GM18951 (cell line): ENCODE results near the gene ZNF407.

Source experiments
- POLR2A ChIP-seq: IDR thresholded peaks from 4 replicates; pipeline ENCODE4 v1.6.1; 2011; ENCODE audit warnings: mild to moderate bottlenecking; ENCODE audit not compliant: insufficient read length, insufficient read depth; ENCODE audit errors: extremely low read depth
- in situ Hi-C: fragments of 300-500 bp; cut with MboI; formaldehyde crosslinking; loops from one replicate; pipeline ENCODE4 v1.12.0; 2022; ENCODE audit warnings: low sequenced_read_pairs, mixed read lengths, inconsistent platforms; ENCODE audit not compliant: unreplicated experiment

The ZNF407 gene

GRCh38 chr18:75036917-75037688 is 439.4 kb downstream of the ZNF407 start:
- no peak for TF ChIP-seq POLR2A
- in situ Hi-C loops: no loop called here

- in situ Hi-C loops: no loop called here
- TF ChIP-seq POLR2A: no peak
These were observed 440.0 kb downstream of the ZNF407 start for GRCh38 chr18:75037689-75037955.

- in situ Hi-C loops: no loop called here
- TF ChIP-seq POLR2A: no peak
These were observed 443.9 kb downstream of the ZNF407 start for GRCh38 chr18:75041586-75041985.

- in situ Hi-C loops: no loop called here
- no peak for TF ChIP-seq POLR2A
These were observed 445.8 kb downstream of the ZNF407 start for GRCh38 chr18:75043478-75043877.

GRCh38 chr18:75044296-75044695 is 446.6 kb downstream of the ZNF407 start:
- no peak for TF ChIP-seq POLR2A

GRCh38 chr18:75044791-75045190 is 447.1 kb downstream of the ZNF407 start:
- no peak for TF ChIP-seq POLR2A
- in situ Hi-C loops: no loop called here

More at GRCh38 chr18:75044296-75044695, 446.6 kb downstream of the ZNF407 start:
- in situ Hi-C loops: no loop called here

GRCh38 chr18:75045272-75045671 is 447.6 kb downstream of the ZNF407 start:
- in situ Hi-C loops: no loop called here
- no peak for TF ChIP-seq POLR2A

GRCh38 chr18:75047240-75047961 is 449.7 kb downstream of the ZNF407 start:
- in situ Hi-C loops: no loop called here
- no peak for TF ChIP-seq POLR2A

GRCh38 chr18:75048776-75049454 is 451.2 kb downstream of the ZNF407 start:
- in situ Hi-C loops: no loop called here
- no peak for TF ChIP-seq POLR2A

- no peak for TF ChIP-seq POLR2A
These were observed 451.8 kb downstream of the ZNF407 start for GRCh38 chr18:75049455-75049789.

GRCh38 chr18:75051757-75052156 is 454.1 kb downstream of the ZNF407 start:
- in situ Hi-C loops: no loop called here
- no peak for TF ChIP-seq POLR2A

More at GRCh38 chr18:75049455-75049789, 451.8 kb downstream of the ZNF407 start:
- in situ Hi-C loops: no loop called here

GRCh38 chr18:75052475-75052874 is 454.8 kb downstream of the ZNF407 start:
- in situ Hi-C loops: no loop called here

GRCh38 chr18:75053028-75053629 is 455.5 kb downstream of the ZNF407 start:
- in situ Hi-C loops: no loop called here
- no peak for TF ChIP-seq POLR2A

More at GRCh38 chr18:75052475-75052874, 454.8 kb downstream of the ZNF407 start:
- TF ChIP-seq POLR2A: no peak
